SK-N-MC (cell line): Measurements from ENCODE around the gene FER.

Source experiments
- DNase-seq: peaks from one replicate; pipeline ENCODE4 v3.0.0-alpha.2; 2011; ENCODE audit warnings: low read depth, low spot score
- H3K27ac ChIP-seq: fragments of 200-600 bp; sonication (generic); 2 replicates; pipeline ENCODE4 v1.5.1; 2016; ENCODE audit warnings: mixed run types
- H3K36me3 ChIP-seq: fragments of 200-600 bp; sonication (generic); 2 replicates; pipeline ENCODE4 v1.6.1; 2017; ENCODE audit warnings: antibody characterized with exemption, low read length, mixed read lengths; ENCODE audit not compliant: insufficient read depth
- H3K4me3 ChIP-seq: fragments of 200-600 bp; sonication (generic); 2 replicates; pipeline ENCODE4 v1.5.1; 2016
- H3K9ac ChIP-seq: fragments of 200-600 bp; sonication (generic); 2 replicates; pipeline ENCODE4 v1.8.0; 2017; ENCODE audit warnings: mixed run types, mixed read lengths; ENCODE audit not compliant: insufficient read length
- H3K9me3 ChIP-seq: fragments of 200-600 bp; sonication (generic); 2 replicates; pipeline ENCODE4 v1.6.1; 2017; ENCODE audit warnings: low read depth, mild to moderate bottlenecking, antibody characterized with exemption, low read length, moderate library complexity, mixed read lengths
- EZH2 ChIP-seq: fragments of 200-600 bp; sonication (generic); IDR thresholded peaks from one replicate; pipeline ENCODE4 v1.6.1; 2017; ENCODE audit warnings: antibody characterized with exemption
- FOXP2 ChIP-seq: optimal IDR thresholded peaks from 2 replicates; pipeline ENCODE3; 2011; ENCODE audit warnings: mild to moderate bottlenecking, moderate library complexity; ENCODE audit not compliant: insufficient read depth; ENCODE audit errors: extremely low read length, control extremely low read depth
- POLR2AphosphoS5 ChIP-seq: IDR thresholded peaks from 2 replicates; pipeline ENCODE4 v1.6.1; 2012; ENCODE audit warnings: mild to moderate bottlenecking, low read depth, low read length, borderline replicate concordance

The FER gene

GRCh38 chr5:108726446-108727235 lies 21.1 kb upstream of the FER start:
- DNase-seq: no peak
- no peak for TF ChIP-seq POLR2AphosphoS5
- no peak for TF ChIP-seq EZH2
- no peak for TF ChIP-seq FOXP2
- Histone ChIP-seq H3K27ac (no peak overlapping the region), H3K36me3 (no peaks in the 10 kb centered on the region), H3K9me3 (no peaks in the 10 kb centered on the region), H3K9ac (no peak overlapping the region), H3K4me3 (no peak overlapping the region)

DNA sequence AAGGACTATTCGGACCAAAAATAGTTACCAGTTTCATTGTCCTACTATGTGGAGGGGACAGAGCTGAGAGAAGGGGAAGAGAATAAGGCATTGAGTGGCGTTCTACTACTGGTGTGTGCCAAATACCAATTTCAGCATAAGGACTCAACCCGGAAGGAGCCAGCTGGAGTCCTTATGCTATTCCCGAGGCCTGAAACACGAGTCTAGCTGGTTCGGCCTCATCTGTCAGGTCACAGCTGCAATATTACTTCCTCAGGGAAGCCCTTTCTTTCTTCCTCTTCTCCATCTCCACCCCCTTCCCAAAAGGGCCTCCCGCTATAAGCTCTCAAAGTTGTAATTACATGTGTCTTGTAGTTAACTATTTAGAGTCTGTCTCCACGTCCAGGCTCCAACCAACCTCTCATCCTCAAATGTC lies 20.5 kb upstream of the FER start:
- H3K27ac ChIP-seq: no peak overlapping the region

GRCh38 chr5:108727651-108728565 lies 19.8 kb upstream of the FER start:
- no peak overlapping the region for H3K4me3 ChIP-seq
- no peak for DNase-seq
- TF ChIP-seq POLR2AphosphoS5: no peak
- TF ChIP-seq EZH2: no peak
- H3K9me3 ChIP-seq: no peaks in the 10 kb centered on the region
- no peak overlapping the region for H3K9ac ChIP-seq
- no peak overlapping the region for H3K27ac ChIP-seq
- no peaks in the 10 kb centered on the region for H3K36me3 ChIP-seq

More for the DNA sequence above, 20.5 kb upstream of the FER start:
- Histone ChIP-seq H3K9ac (no peak overlapping the region), H3K36me3 (no peaks in the 10 kb centered on the region), H3K4me3 (no peak overlapping the region), H3K9me3 (no peaks in the 10 kb centered on the region)
- DNase-seq: no peak
- TF ChIP-seq EZH2 (no peak), FOXP2 (no peak), POLR2AphosphoS5 (no peak)

GRCh38 chr5:108728566-108729241 lies 19.0 kb upstream of the FER start:
- DNase-seq: no peak
- H3K9ac ChIP-seq: no peak overlapping the region
- H3K27ac ChIP-seq: no peak overlapping the region

DNA sequence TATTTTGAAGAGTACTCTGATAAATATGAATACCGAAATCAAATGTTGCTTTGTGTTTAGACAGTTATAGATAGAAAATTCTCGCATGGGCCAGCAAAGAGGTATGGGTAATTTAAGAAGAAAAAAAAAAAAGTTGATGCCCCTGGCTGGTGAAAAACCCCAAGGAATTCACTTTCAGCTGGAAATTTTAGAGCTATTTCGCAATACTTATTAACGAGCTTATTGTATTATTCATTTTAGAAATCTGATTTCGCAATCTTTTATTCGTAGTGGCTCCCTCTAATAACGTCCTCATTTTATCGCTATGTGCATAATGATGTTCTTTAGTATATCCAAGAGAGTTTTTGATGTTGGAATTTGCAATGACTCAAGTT lies 18.5 kb upstream of the FER start:
- Histone ChIP-seq H3K4me3 (no peak overlapping the region), H3K9me3 (no peaks in the 10 kb centered on the region), H3K9ac (no peak overlapping the region), H3K36me3 (no peaks in the 10 kb centered on the region), H3K27ac (no peak overlapping the region)
- DNase-seq: no peak
- TF ChIP-seq POLR2AphosphoS5: no peak
- TF ChIP-seq FOXP2: no peak
- no peak for TF ChIP-seq EZH2

More at GRCh38 chr5:108728566-108729241, 19.0 kb upstream of the FER start:
- Histone ChIP-seq H3K36me3 (no peaks in the 10 kb centered on the region), H3K9me3 (no peaks in the 10 kb centered on the region), H3K4me3 (no peak overlapping the region)
- TF ChIP-seq EZH2 (no peak), POLR2AphosphoS5 (no peak), FOXP2 (no peak)

DNA sequence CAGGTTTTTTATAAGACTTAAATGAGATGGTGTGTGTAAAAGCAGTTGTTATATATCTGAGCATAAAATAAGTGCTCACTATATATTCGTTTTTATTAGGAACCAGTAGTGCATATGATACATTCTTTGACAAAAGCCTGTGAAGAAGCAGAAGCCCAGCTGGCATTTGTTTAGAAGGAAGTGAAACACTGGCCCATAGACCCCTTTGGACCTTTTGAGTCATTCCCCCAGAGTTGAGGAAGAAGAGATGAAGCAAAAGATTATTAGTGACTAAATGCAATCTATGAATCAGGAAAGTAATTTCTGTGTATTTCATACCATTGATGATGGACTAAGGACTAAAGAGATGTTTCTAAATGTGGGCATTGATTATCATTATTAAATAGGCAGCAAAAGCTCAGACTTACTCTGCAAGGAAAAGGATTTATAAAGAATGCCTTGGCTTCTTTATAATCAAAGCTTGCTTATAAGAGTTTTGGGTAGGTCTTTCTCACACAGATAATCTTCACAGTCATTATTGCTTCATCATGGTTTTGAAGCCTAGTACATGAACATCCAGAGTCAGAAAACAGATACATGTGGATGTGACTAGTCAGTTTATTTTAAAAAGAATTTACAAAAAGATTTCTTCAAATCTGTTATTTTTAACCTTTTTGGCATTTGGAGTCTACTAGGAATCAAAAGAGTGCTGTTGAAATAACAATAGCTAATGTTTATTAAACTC lies 16.9 kb upstream of the FER start:
- Histone ChIP-seq H3K4me3 (no peak overlapping the region), H3K9me3 (no peaks in the 10 kb centered on the region), H3K27ac (no peak overlapping the region), H3K9ac (no peak overlapping the region), H3K36me3 (no peaks in the 10 kb centered on the region)
- DNase-seq: no peak
- TF ChIP-seq FOXP2: no peak
- no peak for TF ChIP-seq POLR2AphosphoS5
- no peak for TF ChIP-seq EZH2

- H3K9me3 ChIP-seq: no peaks in the 10 kb centered on the region
- no peaks in the 10 kb centered on the region for H3K36me3 ChIP-seq
- no peak for DNase-seq
- H3K9ac ChIP-seq: no peak overlapping the region
- H3K4me3 ChIP-seq: no peak overlapping the region
- TF ChIP-seq EZH2: no peak
- TF ChIP-seq FOXP2: no peak
- TF ChIP-seq POLR2AphosphoS5: no peak
- peak overlapping the region; percentile 54 for H3K27ac ChIP-seq
These were observed 11.9 kb upstream of the FER start for GRCh38 chr5:108735790-108736189.
